PC-9 (cell line): ENCODE results near the gene FHAD1. TPM values are rescaled to one million over a fixed set of nuclear protein-coding genes. Genes with fewer than 3 reads are reported as not detected.

Experiments
- BruUV-seq: library from RNA; stranded (reverse); fragments of 400-500 nt; replicated peaks from 2 replicates; lab custom pipeline; 2021; lab: Mats Ljungman, UMichigan
- CTCF ChIA-PET: fragments of 300-600 bp; sonication (Branson Sonifier 250); formaldehyde crosslinking; loops from one replicate; lab custom pipeline; 2022; ENCODE audit warnings: antibody characterized with exemption; lab: Charles Lee
- POLR2A ChIA-PET: fragments of 300-600 bp; sonication (Branson Sonifier 250); formaldehyde crosslinking; loops from one replicate; lab custom pipeline; 2022; ENCODE audit warnings: antibody characterized with exemption; ENCODE audit not compliant: unreplicated experiment; lab: Charles Lee
- DNase-seq, 2 experiments: peaks; one replicate each; pipeline versions ENCODE4 v3.0.0 to v3.0.0-alpha.2; 2015 to 2022; ENCODE audit warnings: mixed read lengths in 1 of 2
- H2AFZ ChIP-seq: fragments of 200-600 bp; sonication (generic); 2 replicates; pipeline ENCODE4 v1.8.1; 2017; ENCODE audit warnings: antibody characterized with exemption
- H3F3A ChIP-seq: fragments of 200-600 bp; sonication (generic); 2 replicates; pipeline ENCODE4 v1.8.1; 2017; ENCODE audit warnings: antibody characterized with exemption, mild to moderate bottlenecking, low read depth; ENCODE audit not compliant: insufficient read depth
- H3K27ac ChIP-seq: fragments of 200-600 bp; sonication (generic); 2 replicates; pipeline ENCODE4 v1.6.1; 2016; ENCODE audit warnings: mixed run types
- H3K27me3 ChIP-seq: fragments of 200-600 bp; sonication (generic); 2 replicates; pipeline ENCODE4 v1.6.1; 2016; ENCODE audit warnings: low read depth, mixed run types; ENCODE audit not compliant: insufficient read depth
- H3K36me3 ChIP-seq: fragments of 200-600 bp; sonication (generic); 2 replicates; pipeline ENCODE4 v1.6.1; 2016; ENCODE audit warnings: low read depth, mixed run types
- H3K4me1 ChIP-seq: fragments of 200-600 bp; sonication (generic); replicated peaks from 2 replicates; pipeline ENCODE4 v1.6.1; 2016; ENCODE audit warnings: mixed run types; ENCODE audit not compliant: insufficient read depth
- H3K4me2 ChIP-seq: fragments of 200-600 bp; sonication (generic); 2 replicates; pipeline ENCODE4 v1.6.1; 2017; ENCODE audit warnings: mixed run types
- H3K4me3 ChIP-seq: fragments of 200-600 bp; sonication (generic); 2 replicates; pipeline ENCODE4 v1.6.1; 2016; ENCODE audit warnings: mixed run types
- H3K79me2 ChIP-seq: fragments of 200-600 bp; sonication (generic); 2 replicates; pipeline ENCODE4 v1.6.1; 2017; ENCODE audit warnings: low read depth, mixed run types
- H3K9me2 ChIP-seq: fragments of 200-600 bp; sonication (generic); 2 replicates; pipeline ENCODE4 v1.8.1; 2017; ENCODE audit warnings: mild to moderate bottlenecking; ENCODE audit not compliant: insufficient read depth
- H3K9me3 ChIP-seq: fragments of 200-600 bp; sonication (generic); 2 replicates; pipeline ENCODE4 v1.8.1; 2016; ENCODE audit warnings: low read depth; ENCODE audit not compliant: insufficient read depth
- H4K20me1 ChIP-seq: fragments of 200-600 bp; sonication (generic); 2 replicates; pipeline ENCODE4 v1.8.1; 2017; ENCODE audit not compliant: insufficient read depth
- CTCF ChIP-seq: fragments of 200-600 bp; sonication (generic); conservative IDR thresholded peaks from 2 replicates; pipeline ENCODE4 v1.6.1; 2017; ENCODE audit warnings: mixed run types, antibody characterized with exemption, mild to moderate bottlenecking, moderate library complexity
- EZH2 ChIP-seq: fragments of 200-600 bp; sonication (generic); IDR thresholded peaks from 2 replicates; pipeline ENCODE4 v1.8.0; 2017; ENCODE audit warnings: antibody characterized with exemption, low read depth
- intact Hi-C: fragments of 100-400 bp; cut with micrococcal nuclease; formaldehyde crosslinking; loops from one replicate; pipeline ENCODE4 v1.10.0; 2022; ENCODE audit not compliant: unreplicated experiment
- total RNA-seq: library from RNA; stranded (reverse); gene quantifications from 2 replicates; pipeline ENCODE4 v1.2.3, GENCODE V29; 2021

FHAD1 gene
- total RNA-seq, 1 experiment from 2014 or later, result 6.9 TPM

GRCh38 chr1:15332525-15332924 lies 85.5 kb downstream of the FHAD1 start:
- Histone ChIP-seq H3K27ac (no peak overlapping the region), H3K9me2 (no peaks in the 10 kb centered on the region), H3K79me2 (no peaks in the 10 kb centered on the region), H3K36me3 (no peaks in the 10 kb centered on the region), H3K9me3 (no peaks in the 10 kb centered on the region), H3K27me3 (no peaks in the 10 kb centered on the region), H4K20me1 (no peaks in the 10 kb centered on the region), H3K4me3 (no peak overlapping the region), H3F3A (no peaks in the 10 kb centered on the region), H2AFZ (no peak overlapping the region), H3K4me1 (0 out of 2 replicates have a peak, but pooled peaks cover 4% of the 10 kb centered on the region), H3K4me2 (no peak overlapping the region)
- DNase-seq, result no peak
- intact Hi-C loops, result no loop called here
- POLR2A ChIA-PET, result interaction anchor here (0.5 kb wide), 1 partner anchor 655 kb away, joined by 6 read pairs; no protein-coding TSS in a partner anchor
- no TSS peak for BruUV-seq
- CTCF ChIA-PET, result no interaction called here
- TF ChIP-seq EZH2, result no peak
- TF ChIP-seq CTCF, result no peak

GRCh38 chr1:15332952-15333715 lies 86.1 kb downstream of the FHAD1 start:
- ChIA-PET CTCF (no interaction called here), POLR2A (interaction anchor here (0.5 to 0.6 kb wide), 3 partner anchors 86 to 655 kb away, joined by 3 to 6 read pairs (median 4); no protein-coding TSS in a partner anchor)
- Histone ChIP-seq H3K27me3 (no peaks in the 10 kb centered on the region), H3K27ac (no peak overlapping the region), H3K9me2 (no peaks in the 10 kb centered on the region), H3K4me2 (no peak overlapping the region), H3F3A (no peaks in the 10 kb centered on the region), H3K36me3 (no peaks in the 10 kb centered on the region), H3K4me3 (no peak overlapping the region), H3K4me1 (peaks cover 9% of the 10 kb centered on the region), H3K9me3 (no peaks in the 10 kb centered on the region), H2AFZ (no peak overlapping the region), H4K20me1 (no peaks in the 10 kb centered on the region), H3K79me2 (no peaks in the 10 kb centered on the region)
- TF ChIP-seq EZH2, result no peak
- DNase-seq, result no peak
- intact Hi-C loops, result no loop called here
- BruUV-seq, result no TSS peak

- H3K4me3 ChIP-seq, result no peak overlapping the region
- no peaks in the 10 kb centered on the region for H3K79me2 ChIP-seq
- no peaks in the 10 kb centered on the region for H4K20me1 ChIP-seq
- H3K9me3 ChIP-seq, result no peaks in the 10 kb centered on the region
- H3K36me3 ChIP-seq, result no peaks in the 10 kb centered on the region
- CTCF ChIA-PET, result no interaction called here
- H3K4me2 ChIP-seq, result no peak overlapping the region
- H3K4me1 ChIP-seq, result peaks cover 25% of the 10 kb centered on the region
- no TSS peak for BruUV-seq
- H2AFZ ChIP-seq, result no peak overlapping the region
- TF ChIP-seq CTCF (no peak), EZH2 (no peak)
- POLR2A ChIA-PET, result no interaction called here
- no peak overlapping the region for H3K27ac ChIP-seq
- no peaks in the 10 kb centered on the region for H3K27me3 ChIP-seq
- peaks cover 14% of the 10 kb centered on the region for H3F3A ChIP-seq
- no peaks in the 10 kb centered on the region for H3K9me2 ChIP-seq
- intact Hi-C loops, result no loop called here
- DNase-seq, result no peak
Observed at GRCh38 chr1:15334995-15335394, 88.0 kb downstream of the FHAD1 start.
